Urothelium cell line (cell line): ENCODE measurements around the gene RHBDF1.

Source experiments
- DNase-seq: peaks from one replicate; pipeline ENCODE4 v3.0.0; 2011; ENCODE audit warnings: low spot score, mixed read lengths
- FAIRE-seq: peaks from 2 replicates; lab custom pipeline; 2011; peaks lifted over from hg19 to GRCh38; lab: Jason Lieb, UNC

Gene RHBDF1

GRCh38 chr16:75580-76501 is 3.4 kb upstream of the RHBDF1 start:
- peak; percentile 64 for DNase-seq
- FAIRE-seq: no peak

GRCh38 chr16:74747-75334 is 2.4 kb upstream of the RHBDF1 start:
- DNase-seq (no peak), FAIRE-seq (no peak)

- DNase-seq (no peak), FAIRE-seq (no peak)
Measured at GRCh38 chr16:74051-74746, 1.8 kb upstream of the RHBDF1 start.

- DNase-seq: peak; percentile 80
Measured at GRCh38 chr16:71540-72401, 660 bp downstream of the RHBDF1 start.

GRCh38 chr16:71210-71539 is 1.3 kb downstream of the RHBDF1 start:
- no peak for FAIRE-seq
- no peak for DNase-seq

More at GRCh38 chr16:71540-72401, 660 bp downstream of the RHBDF1 start:
- no peak for FAIRE-seq

- no peak for FAIRE-seq
- no peak for DNase-seq
Measured at GRCh38 chr16:69181-69580, 3.2 kb downstream of the RHBDF1 start.

- DNase-seq (no peak), FAIRE-seq (no peak)
Measured at GRCh38 chr16:67884-68789, 4.3 kb downstream of the RHBDF1 start.

- FAIRE-seq (no peak), DNase-seq (no peak)
Measured at GRCh38 chr16:67183-67791, 5.1 kb downstream of the RHBDF1 start.

GRCh38 chr16:66309-67182 is 5.9 kb downstream of the RHBDF1 start:
- FAIRE-seq (no peak), DNase-seq (no peak)

- FAIRE-seq: no peak
- DNase-seq: peak; percentile 70
Measured at GRCh38 chr16:65745-66144, 6.7 kb downstream of the RHBDF1 start.

GRCh38 chr16:64914-65255 is 7.5 kb downstream of the RHBDF1 start:
- FAIRE-seq: no peak
- no peak for DNase-seq

- FAIRE-seq: no peak
- DNase-seq: no peak
Measured at GRCh38 chr16:63998-64913, 8.2 kb downstream of the RHBDF1 start.

GRCh38 chr16:63466-63865 is 9.0 kb downstream of the RHBDF1 start:
- no peak for DNase-seq
- no peak for FAIRE-seq

GRCh38 chr16:62968-63391 is 9.5 kb downstream of the RHBDF1 start:
- FAIRE-seq (no peak), DNase-seq (no peak)

- FAIRE-seq (no peak), DNase-seq (no peak)
Measured at GRCh38 chr16:62283-62967, 10.0 kb downstream of the RHBDF1 start.

GRCh38 chr16:61879-62281 is 10.6 kb downstream of the RHBDF1 start:
- FAIRE-seq (no peak), DNase-seq (no peak)
